Epidermal melanocyte (primary cell): ENCODE measurements around the gene IDI1.
"Not testable (repeated sequence)": the region's sequence is repeated elsewhere in the genome, so short reads cannot be mapped to it uniquely, and the experiment has no call there.

Experiments used
- DNase-seq: peaks from one replicate; pipeline ENCODE4 v3.0.0; 2011; ENCODE audit warnings: low spot score; ENCODE audit not compliant: insufficient read length

IDI1 gene

DNA sequence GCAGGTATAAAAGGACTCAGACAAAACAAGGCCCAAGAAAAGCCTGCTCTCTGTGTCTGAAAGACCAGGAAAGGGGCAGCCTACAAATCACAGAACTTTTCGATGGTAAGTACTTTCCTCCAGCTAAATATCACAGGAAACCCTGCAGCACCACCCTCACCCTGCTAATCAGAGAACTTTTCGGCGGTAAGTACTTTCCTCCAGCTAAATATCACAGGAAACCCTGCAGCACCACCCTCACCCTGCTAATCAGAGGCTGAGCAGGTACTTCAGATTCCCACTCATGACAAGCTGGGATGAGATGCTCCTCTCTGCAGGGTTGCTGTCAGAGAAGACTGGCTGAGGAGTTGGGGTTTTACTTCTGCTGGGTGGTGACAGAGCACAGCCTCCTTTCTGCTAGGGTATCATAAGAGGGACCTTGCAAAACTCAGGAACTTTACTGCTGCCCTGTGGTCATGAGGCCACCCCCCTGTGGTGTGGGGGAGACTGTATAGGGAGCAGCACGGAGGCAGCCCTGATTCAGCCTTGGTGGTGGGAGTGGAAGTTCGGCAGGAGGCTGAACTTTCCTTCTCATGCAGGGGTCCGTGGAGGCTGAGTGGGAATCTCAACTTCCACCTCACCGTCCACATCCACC lies 14.4 kb upstream of the IDI1 start:
- DNase-seq, result no peak

DNA sequence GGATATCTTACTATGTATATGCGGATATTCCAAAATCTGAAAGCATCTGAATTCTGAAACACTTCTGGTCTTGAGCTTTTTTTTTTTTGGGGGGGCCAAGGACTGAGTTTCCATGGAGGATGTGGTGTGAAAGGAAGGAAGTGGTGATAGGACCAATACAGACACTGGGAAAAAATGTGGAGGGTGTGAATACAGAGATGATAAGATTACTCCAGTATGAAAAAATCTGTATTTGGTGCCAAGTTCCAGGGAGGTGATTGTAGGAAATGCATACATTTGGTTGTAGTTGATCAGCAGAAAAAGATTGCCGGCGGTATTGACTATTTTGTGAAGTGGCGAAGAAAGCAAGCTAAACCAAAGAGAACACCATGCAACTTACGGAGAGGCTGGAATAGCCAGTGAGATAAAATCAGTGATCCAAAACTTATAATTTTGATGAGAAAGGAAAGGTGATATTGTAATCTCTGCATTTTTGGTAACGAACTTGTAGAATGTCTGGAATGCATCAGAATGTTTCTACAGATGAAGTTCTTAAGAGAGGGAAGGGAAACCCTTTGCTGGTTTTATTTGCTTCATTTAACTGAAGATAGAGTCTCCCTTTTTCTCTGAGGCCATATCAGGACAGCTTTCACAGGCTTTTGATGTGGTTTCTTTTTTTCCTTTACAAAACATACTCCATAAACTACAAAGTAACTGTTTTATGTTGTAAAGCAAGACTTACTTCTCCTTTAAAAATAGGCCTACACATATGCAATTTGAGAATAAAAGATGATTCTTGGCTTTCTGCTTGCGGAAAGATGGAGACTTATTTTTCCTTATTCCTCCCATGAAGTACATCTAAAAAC lies 13.2 kb upstream of the IDI1 start:
- no peak for DNase-seq

DNA sequence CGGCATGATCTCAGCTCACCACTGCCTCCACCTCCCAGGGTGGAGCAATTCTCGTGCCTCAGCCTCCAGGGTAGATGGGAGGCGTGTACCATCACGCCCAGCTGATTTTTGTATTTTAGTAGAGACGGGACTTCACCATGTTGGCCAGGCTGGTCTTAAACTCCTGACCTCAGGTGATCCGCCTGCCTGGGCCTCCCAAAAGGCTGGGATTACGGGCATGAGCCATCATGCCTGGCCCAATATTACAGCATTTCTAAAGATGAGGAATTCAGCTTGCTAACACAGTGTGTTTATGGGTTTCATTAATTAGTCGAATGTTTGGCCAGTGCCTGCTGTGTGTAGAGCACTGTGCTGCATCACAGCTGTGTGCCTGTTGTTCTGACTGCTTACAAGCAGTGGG lies 11.0 kb upstream of the IDI1 start:
- no peak for DNase-seq

DNA sequence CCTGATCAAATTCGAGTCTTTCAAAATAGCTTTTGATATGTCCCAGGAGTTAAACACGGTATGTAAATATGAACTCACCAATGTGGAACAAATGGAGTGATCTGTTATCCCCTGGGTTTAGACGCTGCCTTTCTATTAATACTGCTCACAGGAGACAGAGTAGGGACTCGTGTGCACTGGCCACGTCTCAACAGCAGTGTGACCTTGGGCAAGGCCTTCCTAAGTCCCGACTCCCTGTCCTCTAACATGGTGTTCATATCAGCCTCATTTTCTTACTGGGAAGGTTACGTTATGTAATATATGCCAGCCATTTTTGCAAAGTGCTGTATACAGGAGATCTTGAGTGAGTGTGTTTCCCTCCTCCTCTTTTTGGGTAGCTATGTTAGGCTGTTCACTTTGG lies 9.1 kb upstream of the IDI1 start:
- no peak for DNase-seq

DNA sequence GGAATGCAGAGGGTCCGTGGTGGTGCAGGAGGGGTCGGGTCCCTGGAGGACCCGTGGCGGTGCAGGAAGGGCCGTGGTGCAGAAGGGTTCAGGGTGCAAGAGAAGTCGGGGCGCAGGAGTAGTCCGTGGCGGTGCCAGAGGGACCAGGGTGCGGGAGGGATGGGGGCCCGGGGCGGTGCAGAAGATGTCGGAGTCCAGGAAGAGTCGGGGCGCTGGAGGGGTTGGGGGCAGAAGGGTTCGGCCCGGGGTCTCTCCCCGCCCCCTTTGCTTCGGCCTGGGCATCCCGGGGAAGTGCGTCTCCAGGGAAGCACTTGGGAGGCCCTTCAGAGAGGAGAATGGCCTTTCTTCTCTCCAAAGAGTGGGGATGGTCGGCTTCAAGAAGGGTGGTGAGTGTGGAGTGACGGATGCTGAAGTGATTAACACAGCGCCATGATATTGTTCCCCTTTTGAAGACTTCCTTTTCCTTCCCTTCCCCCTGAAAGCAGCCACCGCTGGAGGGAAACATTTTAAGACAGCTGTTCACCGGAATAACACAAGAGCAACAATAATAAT lies 8.3 kb upstream of the IDI1 start:
- no peak for DNase-seq

DNA sequence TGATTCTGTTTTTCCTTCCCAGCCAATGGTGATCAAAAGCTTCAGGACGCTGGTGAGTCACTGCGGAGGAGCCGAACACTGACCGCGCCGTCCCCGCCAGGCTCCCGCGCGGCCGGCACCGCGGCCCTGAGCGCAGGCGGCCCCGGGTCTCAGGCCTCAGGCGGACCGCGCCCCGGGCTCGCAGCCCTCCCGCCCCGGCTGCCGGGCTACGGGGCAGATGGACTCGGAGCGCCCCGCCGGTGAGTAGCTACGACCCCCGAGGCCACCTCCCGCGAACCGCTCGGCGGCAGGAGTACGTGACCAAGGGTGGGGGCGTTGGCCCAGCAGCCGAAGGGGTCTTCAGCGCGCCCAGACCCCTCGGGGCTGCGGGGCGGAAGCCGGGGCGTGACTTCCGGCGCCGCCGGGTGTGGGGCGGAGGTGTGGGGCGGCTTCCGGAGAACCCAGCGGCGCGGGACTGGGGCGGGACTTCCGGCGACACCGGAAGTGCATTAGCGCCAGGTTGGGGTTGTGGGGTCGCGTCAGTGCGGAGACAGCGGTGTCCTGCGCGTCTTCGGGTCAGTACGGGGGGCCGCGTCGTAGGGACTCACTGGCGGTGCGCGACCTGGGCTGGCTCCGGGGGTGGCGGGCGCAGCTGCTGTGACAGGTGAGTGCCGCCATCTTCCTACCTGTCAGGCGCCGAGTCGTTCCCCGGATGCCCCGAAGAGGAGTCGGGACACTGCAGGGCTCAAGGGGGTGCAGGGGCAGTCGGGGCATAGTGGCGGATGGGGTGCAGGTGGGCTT lies 7.6 kb upstream of the IDI1 start, which contains the start of gene WDR37:
Gene WDR37 (plus strand): TSS at position 60 of the 780 bp plus-strand sequence. CDS start 15,771 bp downstream, outside the sequence.
- peak; percentile 85 for DNase-seq

DNA sequence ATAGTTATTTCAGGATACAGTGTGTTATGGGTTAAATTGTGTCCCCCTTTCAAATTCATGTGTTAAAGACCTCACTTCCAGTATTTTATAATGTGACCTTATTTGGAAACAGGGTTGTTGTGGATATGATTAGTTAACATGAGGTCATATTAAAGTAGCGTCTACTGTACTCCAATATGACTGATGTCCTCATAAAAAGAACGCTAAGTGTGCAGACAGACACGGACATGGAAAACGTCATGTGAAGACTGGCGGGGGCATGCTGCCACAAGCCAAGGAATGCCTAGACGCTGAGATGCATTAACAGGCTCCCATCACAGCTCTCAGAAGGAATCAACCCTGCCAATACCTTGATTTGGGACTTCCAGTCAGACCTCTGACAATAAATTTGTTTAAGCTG lies 5.8 kb upstream of the IDI1 start:
- no peak for DNase-seq

DNA sequence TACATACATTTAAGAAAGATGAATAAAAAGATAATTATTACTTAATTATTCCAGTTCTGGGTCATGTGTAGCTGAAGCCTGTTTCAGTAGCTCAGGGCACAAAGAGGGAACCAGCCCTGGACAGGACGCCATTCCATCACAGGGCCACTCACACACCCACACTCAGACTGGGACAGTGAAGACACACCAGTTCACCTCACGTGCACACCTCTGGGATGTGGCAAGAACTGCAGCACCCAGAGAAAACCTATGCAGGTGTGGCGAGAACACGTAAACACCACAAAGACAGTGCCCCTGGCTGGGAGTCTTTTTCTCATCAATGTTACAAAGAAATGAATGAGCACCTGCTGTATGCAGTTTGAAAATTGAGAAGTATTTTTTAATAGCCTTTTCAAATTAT lies 1.6 kb upstream of the IDI1 start:
- DNase-seq, result no peak

DNA sequence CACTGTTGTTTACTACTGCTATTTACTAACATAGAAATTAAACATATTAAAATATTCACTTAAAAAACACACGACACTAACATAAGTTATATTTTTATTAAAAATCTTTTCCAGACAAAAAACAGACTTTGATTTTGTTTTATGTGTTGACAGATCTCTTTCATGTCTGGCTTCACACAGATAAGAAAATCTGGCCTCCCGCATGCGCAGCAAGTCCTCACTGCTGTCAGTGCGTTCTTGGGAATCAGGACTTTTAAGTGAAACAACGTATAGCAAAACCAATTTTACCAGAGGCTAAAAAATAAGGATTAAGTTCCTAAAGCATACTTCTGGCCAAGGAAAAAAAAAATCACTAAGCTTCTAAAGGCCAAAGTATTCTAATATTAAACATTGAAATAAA lies 1.2 kb upstream of the IDI1 start:
- DNase-seq, result no peak

DNA sequence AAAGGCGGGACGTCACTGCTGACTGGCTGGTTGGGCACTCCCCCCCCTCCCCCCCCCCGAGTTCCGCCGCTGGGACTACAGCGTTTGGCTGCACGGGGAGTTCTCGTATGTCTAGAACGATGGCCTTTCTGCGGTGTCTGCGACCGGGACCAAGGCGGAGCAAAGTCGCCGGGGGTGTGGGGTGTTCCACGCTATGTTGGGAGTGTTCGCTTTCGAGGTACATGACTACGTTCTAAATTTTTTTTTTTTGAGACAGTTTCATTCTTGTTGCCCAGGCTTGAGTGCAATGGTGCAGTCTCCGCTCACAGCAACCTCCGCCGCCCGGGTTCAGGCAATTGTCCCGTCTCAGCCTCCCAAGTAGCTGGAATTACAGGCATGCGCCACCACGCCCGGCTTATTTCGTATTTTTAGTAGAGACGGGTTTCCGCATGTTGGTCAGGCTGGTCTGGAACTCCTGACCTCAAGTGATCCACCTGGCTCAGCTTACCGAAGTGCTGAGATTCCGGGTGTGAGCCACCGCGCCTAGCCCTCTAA lies 573 bp upstream of the IDI1 start:
- no peak for DNase-seq

DNA sequence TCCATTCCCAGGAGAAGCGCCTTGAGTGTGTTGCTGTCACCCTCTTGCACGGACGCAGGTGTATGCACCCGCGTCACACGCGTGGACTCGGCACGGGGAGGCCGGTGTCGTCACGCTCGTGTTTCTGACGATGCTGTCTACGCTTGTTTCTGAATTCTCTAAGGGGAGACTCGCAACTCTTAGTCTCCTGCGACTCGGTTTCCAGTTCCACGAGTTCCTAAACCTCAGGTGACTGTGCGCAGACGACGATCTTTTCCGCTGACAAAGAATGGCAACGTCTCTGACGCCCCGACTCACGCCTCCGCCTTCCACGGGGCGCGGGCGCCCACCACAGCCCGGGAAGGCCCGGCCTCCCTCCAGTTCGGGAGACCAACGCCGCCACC lies 579 bp downstream of the IDI1 start:
- no peak for DNase-seq

DNA sequence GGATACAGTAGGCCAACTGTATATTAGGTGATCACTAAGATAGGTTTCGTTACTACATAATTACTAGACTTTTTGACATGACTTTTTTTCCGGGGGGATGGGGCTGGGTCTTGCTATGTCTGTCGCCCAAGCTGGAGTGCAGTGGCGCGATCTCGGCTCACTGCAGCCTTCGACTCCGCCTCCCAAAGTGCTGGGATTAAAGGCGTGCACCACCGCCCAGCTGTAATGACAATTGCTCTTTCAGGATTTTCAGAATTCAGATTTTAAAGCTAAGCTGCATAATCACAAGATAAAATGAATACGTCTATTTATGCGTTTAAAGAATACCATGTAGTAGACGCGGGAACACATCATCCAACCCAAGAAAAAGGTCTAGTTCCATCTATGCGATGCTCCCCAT lies 982 bp downstream of the IDI1 start:
- no peak for DNase-seq

DNA sequence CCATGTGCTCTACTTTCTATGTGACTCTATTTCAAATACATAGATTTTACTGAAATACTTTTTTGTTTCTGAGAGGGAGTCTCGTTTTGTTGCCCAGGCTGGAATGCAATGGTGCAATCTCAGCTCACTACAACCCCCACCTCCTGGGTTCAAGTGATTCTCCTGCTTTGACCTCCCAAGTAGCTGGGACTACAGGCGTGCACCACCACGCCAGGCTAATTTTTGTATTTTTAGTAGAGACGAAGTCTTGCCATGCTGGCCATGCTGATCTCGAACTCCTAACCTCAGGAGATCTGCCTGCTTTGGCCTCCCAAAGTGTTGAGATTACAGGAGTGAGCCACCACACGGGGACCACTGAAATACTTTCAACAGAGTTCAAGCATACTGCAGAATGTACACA lies 3.5 kb downstream of the IDI1 start:
- no peak for DNase-seq

DNA sequence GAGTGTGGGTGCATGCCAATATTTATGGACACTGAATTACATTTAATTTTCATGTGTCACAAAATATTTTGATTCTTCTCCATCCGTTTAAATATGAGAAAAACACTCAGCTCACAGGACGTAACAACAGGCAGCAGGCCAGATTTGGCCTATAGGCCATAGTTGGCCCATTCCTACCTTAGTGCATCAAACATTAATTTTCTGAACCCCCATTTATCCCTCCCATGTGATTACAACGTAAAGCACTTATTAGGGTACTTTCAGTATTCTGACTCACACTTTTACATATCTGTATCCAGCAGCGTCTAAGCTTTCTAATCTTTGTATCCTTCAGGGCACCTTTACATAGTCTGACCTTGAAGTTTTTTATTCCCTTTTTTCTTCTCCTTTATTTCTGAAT lies 4.0 kb downstream of the IDI1 start:
- no peak for DNase-seq

DNA sequence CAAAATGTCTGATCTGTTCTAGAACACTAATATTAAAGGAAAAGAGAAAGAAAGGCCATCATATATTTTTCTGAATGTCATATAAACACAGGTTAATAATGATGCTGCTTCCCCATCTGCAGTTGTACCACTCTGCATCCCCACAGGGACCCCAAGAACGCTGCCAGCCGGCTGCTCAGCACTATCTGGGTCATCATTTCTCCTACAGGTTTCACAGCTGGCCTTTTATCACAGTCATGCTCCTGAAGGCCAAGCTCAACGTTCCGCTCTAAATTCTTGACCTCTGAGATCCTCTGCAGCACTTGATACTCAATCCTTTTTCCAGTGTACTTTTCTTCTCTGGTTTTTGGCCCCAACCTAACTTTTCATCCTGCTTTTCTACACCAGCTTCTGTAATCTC lies 4.8 kb downstream of the IDI1 start:
- DNase-seq, result no peak

DNA sequence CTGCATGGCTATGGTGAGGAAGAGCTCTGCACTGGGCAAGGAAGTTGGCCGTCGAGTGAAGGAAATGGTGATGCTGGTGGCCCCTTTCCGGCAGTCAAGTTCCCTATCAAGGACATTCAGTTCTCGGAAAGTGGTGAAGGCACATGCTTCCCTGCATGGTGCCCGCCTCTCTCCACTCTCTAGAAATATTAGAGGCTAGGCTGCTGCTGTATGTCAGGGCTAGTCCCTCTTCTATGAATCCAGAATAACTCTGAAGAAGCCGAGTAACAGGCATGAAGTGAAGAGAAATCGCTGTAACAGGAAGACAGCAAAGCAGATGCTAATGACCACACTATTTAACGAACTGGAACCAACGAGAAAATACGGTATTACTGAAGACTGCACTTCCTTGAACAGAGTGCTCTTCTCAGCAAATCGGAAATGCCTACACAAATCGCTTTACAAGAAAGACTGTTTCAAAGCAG lies 5.4 kb downstream of the IDI1 start:
- no peak for DNase-seq

DNA sequence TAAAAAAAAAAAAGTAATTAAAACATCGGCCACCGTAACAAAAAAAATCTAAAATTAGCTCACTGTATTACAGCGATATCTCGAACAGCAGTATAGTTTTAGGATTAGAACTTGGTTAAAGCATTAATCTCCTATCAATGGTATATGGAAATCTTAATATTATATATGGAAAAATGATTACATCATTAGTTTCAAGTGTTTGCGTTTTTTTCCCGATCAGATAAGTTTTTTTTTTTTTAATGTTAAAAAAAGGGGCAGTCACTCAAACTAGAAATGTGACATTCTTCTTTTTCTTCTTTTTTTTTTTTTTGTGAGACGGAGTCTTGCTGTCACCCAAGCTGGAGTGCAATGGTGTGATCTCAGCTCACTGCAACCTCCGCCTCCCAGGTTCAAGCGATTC lies 7.4 kb downstream of the IDI1 start:
- no peak for DNase-seq

DNA sequence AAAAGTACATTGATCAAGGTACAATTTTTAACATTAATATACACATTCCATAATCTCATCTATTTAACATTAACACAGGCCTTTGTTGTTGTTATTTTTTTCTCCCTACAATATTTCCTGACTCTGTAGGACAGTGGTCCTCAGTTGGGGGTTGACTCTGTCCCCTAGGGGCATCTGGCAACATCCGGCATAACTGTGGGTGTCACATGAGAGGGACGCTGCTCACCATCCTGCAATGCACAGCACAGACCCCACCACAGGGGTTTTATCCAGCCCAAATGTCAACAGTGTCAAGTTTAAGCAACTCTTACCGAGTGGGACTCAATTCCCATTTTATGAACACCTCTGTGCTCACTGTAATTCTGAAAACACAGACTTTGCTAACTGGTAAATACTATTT lies 8.8 kb downstream of the IDI1 start:
- DNase-seq, result no peak

DNA sequence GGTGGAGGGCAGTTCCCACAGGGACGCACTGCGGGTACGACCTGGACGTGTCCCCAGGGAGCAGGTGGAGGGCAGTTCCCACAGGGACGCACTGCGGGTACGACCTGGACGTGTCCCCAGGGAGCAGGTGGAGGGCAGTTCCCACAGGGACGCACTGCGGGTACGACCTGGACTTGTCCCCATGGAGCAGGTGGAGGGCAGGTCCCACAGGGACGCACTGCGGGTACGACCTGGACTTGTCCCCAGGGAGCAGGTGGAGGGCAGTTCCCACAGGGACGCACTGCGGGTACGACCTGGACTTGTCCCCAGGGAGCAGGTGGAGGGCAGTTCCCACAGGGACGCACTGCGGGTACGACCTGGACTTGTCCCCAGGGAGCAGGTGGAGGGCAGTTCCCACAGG lies 10.2 kb downstream of the IDI1 start:
- DNase-seq, result not testable (repeated sequence)

DNA sequence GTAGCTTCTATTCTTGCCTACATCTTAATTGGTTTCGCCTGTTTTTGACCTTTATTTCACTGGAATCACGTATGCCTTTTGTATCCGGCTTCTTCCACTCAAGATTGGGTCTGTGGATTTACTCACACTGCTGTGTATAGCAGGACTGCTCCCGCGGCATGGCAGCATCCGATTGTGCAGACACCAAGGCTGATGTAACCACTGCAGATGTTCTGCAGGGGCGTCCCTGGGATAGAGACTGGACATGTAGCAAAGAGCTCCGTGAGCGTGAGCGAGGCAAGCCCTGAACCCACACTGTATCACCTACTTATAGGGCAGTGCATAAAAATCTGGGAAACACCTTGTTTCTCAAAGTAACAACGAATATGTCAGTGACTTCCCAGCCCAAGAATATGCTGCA lies 11.8 kb downstream of the IDI1 start:
- no peak for DNase-seq

DNA sequence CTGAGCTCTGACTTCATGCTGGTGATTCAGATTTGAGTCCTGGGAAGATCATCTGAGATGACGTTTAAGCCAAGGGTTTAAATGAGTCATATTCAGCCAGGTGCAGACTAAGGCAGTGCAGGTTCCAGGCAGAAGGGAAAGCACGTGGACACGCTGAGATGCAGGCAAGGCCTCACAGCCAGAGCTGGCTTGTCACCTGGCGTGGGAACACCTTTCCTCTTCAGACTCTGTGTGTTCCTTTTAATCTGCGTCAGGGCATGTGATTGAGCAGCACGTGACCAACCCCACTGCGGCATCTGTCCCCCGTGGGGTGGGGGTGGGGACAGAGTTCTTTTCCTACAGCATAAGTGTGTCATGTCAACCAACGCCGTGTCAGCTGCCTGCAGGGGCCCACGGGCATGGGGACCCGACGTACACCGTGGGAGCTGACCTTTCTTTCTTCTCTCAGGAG lies 12.6 kb downstream of the IDI1 start:
- DNase-seq, result no peak

DNA sequence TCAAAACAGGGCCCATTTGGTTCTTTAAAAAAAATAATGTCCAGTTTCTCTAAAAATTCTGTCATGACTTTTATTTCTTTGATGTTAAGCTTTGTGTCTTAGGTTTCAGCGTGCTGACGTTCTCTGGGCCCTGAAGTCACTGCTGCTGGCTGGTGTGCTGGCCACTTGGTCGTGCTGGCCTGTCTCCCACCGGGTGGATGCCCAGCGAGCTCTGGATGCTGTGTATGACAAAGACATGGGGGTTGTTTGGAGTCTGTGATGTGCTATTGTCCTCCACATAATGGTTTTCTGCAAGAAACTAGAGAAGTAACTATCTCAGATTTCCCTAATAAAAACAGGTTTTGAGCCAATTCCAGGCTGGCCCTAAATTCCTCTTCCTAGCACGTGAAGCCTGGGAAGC lies 13.7 kb downstream of the IDI1 start:
- DNase-seq, result no peak
